Occipital lobe (tissue), 2 donors: ENCODE measurements around the gene KRTAP3-3. TPM values are rescaled to one million over a fixed set of nuclear protein-coding genes. Genes with fewer than 3 reads are reported as not detected.
"Not testable (repeated sequence)": the region's sequence is repeated elsewhere in the genome, so short reads cannot be mapped to it uniquely, and the experiment has no call there.

Experiments used
- DNase-seq: peaks from one replicate; lab custom pipeline; 2025; lab: John Stamatoyannopoulos, UW
- total RNA-seq: library from RNA; depleted of rRNA; stranded (reverse); fragments of >200 nt; gene quantifications from one replicate; pipeline ENCODE4 v1.2.3, GENCODE V29; 2014

The KRTAP3-3 gene
- total RNA-seq, 1 donor from 2014 or later: not detected

GRCh38 chr17:41004397-41004796 is 10.4 kb upstream of the KRTAP3-3 start:
- no peak for DNase-seq

GRCh38 chr17:41003926-41004325 is 10.0 kb upstream of the KRTAP3-3 start:
- no peak for DNase-seq

GRCh38 chr17:41002814-41003213 is 8.8 kb upstream of the KRTAP3-3 start:
- DNase-seq: no peak

GRCh38 chr17:41001795-41002194 is 7.8 kb upstream of the KRTAP3-3 start:
- no peak for DNase-seq

GRCh38 chr17:40999563-40999962 is 5.6 kb upstream of the KRTAP3-3 start, which contains the start of gene KRTAP3-2:
Gene KRTAP3-2, minus strand, starts transcription at chr17:40999906. Its CDS starts 53 bp downstream, at chr17:40999853.
- DNase-seq: not testable (repeated sequence)

GRCh38 chr17:40997361-40997760 is 3.4 kb upstream of the KRTAP3-3 start:
- DNase-seq: no peak

GRCh38 chr17:40996829-40997228 is 2.9 kb upstream of the KRTAP3-3 start:
- no peak for DNase-seq

GRCh38 chr17:40995116-40995515 is 1.2 kb upstream of the KRTAP3-3 start:
- DNase-seq: no peak

GRCh38 chr17:40993084-40993483 is 880 bp downstream of the KRTAP3-3 start:
- DNase-seq: no peak

GRCh38 chr17:40992666-40993065 is 1.3 kb downstream of the KRTAP3-3 start:
- no peak for DNase-seq

GRCh38 chr17:40986920-40987319 is 7.0 kb downstream of the KRTAP3-3 start:
- no peak for DNase-seq

GRCh38 chr17:40984226-40984625 is 9.7 kb downstream of the KRTAP3-3 start, which contains the start of gene KRT40:
Gene KRT40, minus strand, starts transcription at chr17:40984326. Its CDS starts 53 bp downstream, at chr17:40984273.
- no peak for DNase-seq

GRCh38 chr17:40981115-40981514 is 12.8 kb downstream of the KRTAP3-3 start:
- no peak for DNase-seq

GRCh38 chr17:40980596-40980995 is 13.4 kb downstream of the KRTAP3-3 start:
- DNase-seq: no peak

GRCh38 chr17:40980117-40980516 is 13.8 kb downstream of the KRTAP3-3 start:
- no peak for DNase-seq

- DNase-seq: no peak
These were observed 15.3 kb downstream of the KRTAP3-3 start for GRCh38 chr17:40978575-40979151.

- no peak for DNase-seq
These were observed 18.4 kb downstream of the KRTAP3-3 start for GRCh38 chr17:40975516-40975915.

GRCh38 chr17:40974366-40974765 is 19.6 kb downstream of the KRTAP3-3 start:
- DNase-seq: no peak

GRCh38 chr17:40967582-40967981 is 26.4 kb downstream of the KRTAP3-3 start:
- DNase-seq: no peak

- DNase-seq: no peak
These were observed 27.1 kb downstream of the KRTAP3-3 start, which contains the start of gene KRT39 for GRCh38 chr17:40966848-40967247. Gene KRT39, minus strand, starts transcription at chr17:40966948. Its CDS starts 92 bp downstream, at chr17:40966856.

GRCh38 chr17:40963838-40964237 is 30.1 kb downstream of the KRTAP3-3 start:
- no peak for DNase-seq

- no peak for DNase-seq
These were observed 31.9 kb downstream of the KRTAP3-3 start for GRCh38 chr17:40962059-40962561.

GRCh38 chr17:40961591-40961990 is 32.4 kb downstream of the KRTAP3-3 start:
- DNase-seq: no peak
